Liver (tissue), 9 donors: ENCODE data around the gene KRTAP9-4. TPM values are rescaled to one million over a fixed set of nuclear protein-coding genes. Genes with fewer than 3 reads are reported as not detected.

Experiments used
- DNase-seq: peaks from one replicate; pipeline ENCODE4 v3.0.0-alpha.2; 2017; ENCODE audit warnings: low spot score
- H3K27ac ChIP-seq, 2 donors: one replicate each; pipeline ENCODE4 v1.7.0; 2013; ENCODE audit warnings: inconsistent platforms in 2 of 2, low read length in 2 of 2, control low read depth in 1 of 2, low read depth in 1 of 2, mild to moderate bottlenecking in 1 of 2
- H3K27me3 ChIP-seq, 4 donors: one replicate each; pipeline versions ENCODE4 v1.6.1 to v1.7.0; 2013; ENCODE audit warnings: low read length in 3 of 4, inconsistent platforms in 1 of 4, mild to moderate bottlenecking in 1 of 4, moderate library complexity in 1 of 4; ENCODE audit not compliant: control insufficient read depth in 4 of 4, insufficient read depth in 4 of 4
- H3K36me3 ChIP-seq, 4 donors: one replicate each; pipeline versions ENCODE4 v1.6.1 to v1.7.0; 2013; ENCODE audit warnings: low read length in 3 of 4, mild to moderate bottlenecking in 3 of 4, low read depth in 1 of 4, moderate library complexity in 1 of 4; ENCODE audit not compliant: control insufficient read depth in 4 of 4, insufficient read depth in 3 of 4
- H3K4me1 ChIP-seq, 4 donors: one replicate each; pipeline versions ENCODE4 v1.6.1 to v1.7.0; 2013; ENCODE audit warnings: low read length in 3 of 4, mild to moderate bottlenecking in 3 of 4, moderate library complexity in 1 of 4; ENCODE audit not compliant: control insufficient read depth in 4 of 4, insufficient read depth in 4 of 4
- H3K4me3 ChIP-seq, 3 donors: one replicate each; pipeline versions ENCODE4 v1.6.1 to v1.7.0; 2013; ENCODE audit warnings: low read length in 3 of 3, control low read depth in 1 of 3, low read depth in 1 of 3, mild to moderate bottlenecking in 1 of 3
- H3K9ac ChIP-seq, 2 donors: one replicate each; pipeline ENCODE4 v1.7.0; 2013; ENCODE audit warnings: low read length in 2 of 2, mild to moderate bottlenecking in 2 of 2, moderate library complexity in 2 of 2, control low read depth in 1 of 2, low read depth in 1 of 2
- H3K9me3 ChIP-seq, 4 donors: one replicate each; pipeline versions ENCODE4 v1.6.1 to v1.7.0; 2013; ENCODE audit warnings: low read length in 3 of 4; ENCODE audit not compliant: control insufficient read depth in 4 of 4
- ATF3 ChIP-seq: IDR thresholded peaks from 2 replicates; pipeline ENCODE4 v1.6.1; 2016; ENCODE audit warnings: antibody characterized with exemption
- CTCF ChIP-seq: fragments of 150-350 bp; IDR thresholded peaks from 2 replicates; pipeline ENCODE4 v1.5.1; 2017; ENCODE audit warnings: improper control_type of control experiment, low read depth, low read length; ENCODE audit not compliant: missing input control
- FOXA1 ChIP-seq: IDR thresholded peaks from 2 replicates; pipeline ENCODE4 v1.6.1; 2016; ENCODE audit warnings: antibody characterized with exemption
- FOXA2 ChIP-seq: IDR thresholded peaks from 2 replicates; pipeline ENCODE4 v1.6.1; 2016; ENCODE audit warnings: antibody characterized with exemption
- GABPA ChIP-seq, 2 donors: IDR thresholded peaks in 1 of 2; conservative IDR thresholded peaks in 1 of 2; 2 replicates each; pipeline ENCODE4 v1.6.1; 2016; ENCODE audit warnings: antibody characterized with exemption in 2 of 2, mild to moderate bottlenecking in 1 of 2, moderate library complexity in 1 of 2
- JUND ChIP-seq, 2 donors: IDR thresholded peaks; 2 replicates each; pipeline ENCODE4 v1.6.1; 2016; ENCODE audit warnings: antibody characterized with exemption in 2 of 2
- MAX ChIP-seq: IDR thresholded peaks from 2 replicates; pipeline ENCODE4 v1.6.1; 2016; ENCODE audit warnings: antibody characterized with exemption
- NR2F2 ChIP-seq: IDR thresholded peaks from 2 replicates; pipeline ENCODE4 v1.6.1; 2016; ENCODE audit warnings: antibody characterized with exemption
- RAD21 ChIP-seq, 2 donors: IDR thresholded peaks; 2 replicates each; pipeline ENCODE4 v1.6.1; 2016; ENCODE audit warnings: antibody characterized with exemption in 2 of 2, mild to moderate bottlenecking in 2 of 2
- REST ChIP-seq: IDR thresholded peaks from 2 replicates; pipeline ENCODE4 v1.6.1; 2016; ENCODE audit warnings: antibody characterized with exemption, mild to moderate bottlenecking
- SP1 ChIP-seq: IDR thresholded peaks from 2 replicates; pipeline ENCODE4 v1.6.1; 2018; ENCODE audit warnings: antibody characterized with exemption, mild to moderate bottlenecking
- TAF1 ChIP-seq: conservative IDR thresholded peaks from 2 replicates; pipeline ENCODE4 v1.6.1; 2016; ENCODE audit warnings: antibody characterized with exemption, mild to moderate bottlenecking
- ZBTB33 ChIP-seq: IDR thresholded peaks from 2 replicates; pipeline ENCODE4 v1.6.1; 2016; ENCODE audit warnings: antibody characterized with exemption
- WGBS: extraction: QIAGEN DNeasy Blood & Tissue Kit; methylation state at CpG from one replicate; pipeline ENCODE4 v1.1.7; 2013; 5-methylcytosine and 5-hydroxymethylcytosine counted together
- polyA plus RNA-seq, 2 donors: library from polyadenylated mRNA; stranded (reverse) in 1 of 2; unstranded in 1 of 2; fragments of 200-250 nt in 1 of 2; fragments of >200 nt in 1 of 2; fragmentation: Nextera tagmentation in 1 of 2; extraction: Ambion mirVana in 1 of 2; gene quantifications; one replicate each; pipeline versions ENCODE4 v1.2.1 to v1.2.3, GENCODE V29; 2013 to 2015
- total RNA-seq, 2 donors: library from RNA; depleted of rRNA; stranded (reverse); fragments of >200 nt; gene quantifications; one replicate each; pipeline ENCODE4 v1.2.3, GENCODE V29; 2014
- donor health status: healthy.
- donor health status: healthy.
- donor health status: healthy.
- donor health status: healthy.
- donor health status: healthy.

KRTAP9-4 gene
- total and polyA plus RNA-seq, 4 donors: not detected

- peaks cover 0 to 8% (median 0%) of the 10 kb centered on the region in 4 donors for H3K27me3 ChIP-seq
- no peak overlapping the region for H3K4me3 ChIP-seq
- H3K9me3 ChIP-seq: no peaks in the 10 kb centered on the region
- H3K27ac ChIP-seq: no peak overlapping the region
- TF ChIP-seq RAD21 (IDR thresholded peaks at IDR 0.05): no peak
- H3K4me1 ChIP-seq: no peaks in the 10 kb centered on the region
- no peak for DNase-seq
- H3K36me3 ChIP-seq: no peaks in the 10 kb centered on the region
- WGBS: 61% methylated on average over 3 of the region's 3 CpGs
- H3K9ac ChIP-seq: no peak overlapping the region
Measured at GRCh38 chr17:41264599-41264998, 15.1 kb downstream of the KRTAP9-4 start.

- no peak for DNase-seq
- 38% methylated on average over 2 of the region's 2 CpGs for WGBS
- TF ChIP-seq NR2F2: no peak
- TF ChIP-seq CTCF: no peak
- TF ChIP-seq SP1: no peak
- TF ChIP-seq MAX: no peak
- TF ChIP-seq ATF3: no peak
- no peak for TF ChIP-seq FOXA2
- no peak for TF ChIP-seq REST
- TF ChIP-seq GABPA (IDR thresholded peaks at IDR 0.05 in 1 of 2, conservative IDR thresholded peaks at IDR 0.05 in 1 of 2): no peak
- TF ChIP-seq RAD21 (IDR thresholded peaks at IDR 0.05): no peak
- TF ChIP-seq FOXA1: no peak
- TF ChIP-seq JUND (IDR thresholded peaks at IDR 0.05): no peak
- TF ChIP-seq TAF1: no peak
- TF ChIP-seq ZBTB33: no peak
Measured at GRCh38 chr17:41265078-41265477, 15.6 kb downstream of the KRTAP9-4 start, which contains the start of gene KRTAP9-6. TSS of gene KRTAP9-6 (plus strand) at chr17:41265378. CDS start at chr17:41265378, 0 bp downstream.

More at GRCh38 chr17:41265078-41265477, 15.6 kb downstream of the KRTAP9-4 start, which contains the start of gene KRTAP9-6:
- Histone ChIP-seq H3K9ac (no peak within 1 kb of the TSS), H3K9me3 (no peaks in the 10 kb centered on the region), H3K4me3 (no peak within 1 kb of the TSS), H3K36me3 (no peaks in the 10 kb centered on the region), H3K27me3 (peaks cover 0 to 8% (median 0%) of the 10 kb centered on the region in 4 donors), H3K27ac (no peak within 1 kb of the TSS), H3K4me1 (no peaks in the 10 kb centered on the region)
